Stimulated activated effector memory CD8-positive, alpha-beta T cell treated with anti-CD3 and anti-CD28 coated beads, Interleukin-12 subunit alpha, Interleukin-12 subunit beta, amount 100 ng/mL, for 72 hours (primary cell): ENCODE measurements around the gene ACOXL.
A peak's percentile ranks its signal among the peaks of the same experiment; 100 is the strongest.

ENCODE experiments used
- ATAC-seq: fragments of 150-1000 bp; cut with Tn5 transposase; 2 replicates; pipeline ENCODE4 v1.10.0; 2021
- DNase-seq, 2 donors: peaks; one replicate each; pipeline ENCODE4 v3.0.0; 2021 to 2022; ENCODE audit warnings: low spot score in 2 of 2
- H3K27ac Mint-ChIP-seq: one replicate; pipeline ENCODE4 v1.8.0; 2022; ENCODE audit warnings: mild to moderate bottlenecking, mixed read lengths
- H3K36me3 Mint-ChIP-seq: one replicate; pipeline ENCODE4 v1.8.0; 2022; ENCODE audit warnings: mild to moderate bottlenecking, mixed read lengths
- H3K4me1 Mint-ChIP-seq: one replicate; pipeline ENCODE4 v1.8.0; 2022; ENCODE audit warnings: mixed read lengths
- H3K4me3 Mint-ChIP-seq: one replicate; pipeline ENCODE4 v1.8.0; 2022; ENCODE audit warnings: mild to moderate bottlenecking, mixed read lengths
- H3K9me3 Mint-ChIP-seq: one replicate; pipeline ENCODE4 v1.8.0; 2022; ENCODE audit warnings: mixed read lengths

Gene ACOXL

GRCh38 chr2:110790907-110791306 is 58.5 kb downstream of the ACOXL start:
- no peak for DNase-seq
- Mint-ChIP-seq H3K27ac (peak overlapping the region; percentile 27), H3K9me3 (no peaks in the 10 kb centered on the region), H3K36me3 (no peaks in the 10 kb centered on the region), H3K4me3 (no peak overlapping the region), H3K4me1 (peaks cover 10% of the 10 kb centered on the region)
- ATAC-seq: no peak

- DNase-seq: no peak
- no peak overlapping the region for H3K4me3 Mint-ChIP-seq
- no peaks in the 10 kb centered on the region for H3K36me3 Mint-ChIP-seq
- no peak for ATAC-seq
- H3K4me1 Mint-ChIP-seq: peaks cover 10% of the 10 kb centered on the region
- no peak overlapping the region for H3K27ac Mint-ChIP-seq
- H3K9me3 Mint-ChIP-seq: no peaks in the 10 kb centered on the region
Measured at GRCh38 chr2:110791435-110791834, 59.1 kb downstream of the ACOXL start.

DNA sequence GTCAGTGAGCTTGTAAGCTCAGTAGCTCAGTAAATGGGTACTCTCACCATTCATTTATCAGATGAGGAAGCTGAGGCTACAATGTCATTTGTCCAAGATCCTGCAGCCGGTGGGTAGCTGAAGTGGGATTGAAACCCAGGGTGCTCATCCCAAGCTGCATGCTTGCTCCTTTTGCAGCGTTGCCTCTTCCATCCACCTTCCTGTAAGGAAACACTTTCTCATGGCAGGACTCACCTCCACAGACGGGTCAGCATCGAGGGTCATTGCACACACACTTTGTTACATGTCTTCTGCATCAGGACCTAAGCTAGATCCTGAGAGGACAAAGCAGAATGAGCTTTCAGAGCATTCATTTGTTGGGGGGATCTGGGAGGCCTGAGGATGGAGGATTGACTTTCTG is 60.7 kb downstream of the ACOXL start:
- H3K36me3 Mint-ChIP-seq: no peaks in the 10 kb centered on the region

GRCh38 chr2:110794390-110794789 is 62.0 kb downstream of the ACOXL start:
- no peak overlapping the region for H3K4me3 Mint-ChIP-seq
- no peaks in the 10 kb centered on the region for H3K9me3 Mint-ChIP-seq
- no peaks in the 10 kb centered on the region for H3K36me3 Mint-ChIP-seq
- ATAC-seq (no peak), DNase-seq (no peak)
- no peak overlapping the region for H3K27ac Mint-ChIP-seq
- peaks cover 10% of the 10 kb centered on the region for H3K4me1 Mint-ChIP-seq

More for the DNA sequence above, 60.7 kb downstream of the ACOXL start:
- Mint-ChIP-seq H3K4me1 (peaks cover 10% of the 10 kb centered on the region), H3K27ac (no peak overlapping the region), H3K9me3 (no peaks in the 10 kb centered on the region), H3K4me3 (no peak overlapping the region)
- DNase-seq (no peak), ATAC-seq (no peak)

- no peak for DNase-seq
- ATAC-seq: no peak
- Mint-ChIP-seq H3K4me3 (no peak overlapping the region), H3K9me3 (no peaks in the 10 kb centered on the region), H3K27ac (no peak overlapping the region), H3K36me3 (no peaks in the 10 kb centered on the region), H3K4me1 (peaks cover 10% of the 10 kb centered on the region)
Measured at GRCh38 chr2:110794951-110795350, 62.6 kb downstream of the ACOXL start.

DNA sequence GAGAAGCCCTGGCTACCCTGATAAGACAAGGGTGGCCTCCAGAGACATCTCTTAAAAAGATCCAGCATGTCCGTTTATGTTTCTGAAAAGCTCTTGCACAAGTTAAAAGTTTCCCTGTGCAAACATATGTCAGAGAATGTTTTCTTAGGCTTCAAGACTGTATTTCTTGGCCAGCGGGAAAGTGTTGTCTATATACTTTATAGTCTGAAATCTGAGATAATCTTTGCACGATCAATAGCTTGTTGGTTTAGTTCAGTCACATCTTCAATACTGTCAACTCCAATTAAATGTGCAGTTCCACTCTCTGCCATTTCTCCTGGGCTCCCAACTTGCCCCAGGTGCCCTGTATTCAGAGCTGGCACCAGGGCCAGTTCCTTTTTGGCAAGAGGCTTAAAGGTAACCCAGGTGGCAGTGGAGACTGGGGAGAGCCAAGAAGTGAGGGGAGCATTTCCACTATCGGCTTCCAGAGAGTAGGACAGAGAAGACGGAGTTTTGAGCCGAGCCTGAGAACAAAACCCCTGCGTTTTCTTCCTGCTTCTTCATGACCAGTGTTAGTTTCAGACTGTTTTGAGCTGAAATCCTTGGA is 64.4 kb downstream of the ACOXL start:
- Mint-ChIP-seq H3K36me3 (no peaks in the 10 kb centered on the region), H3K9me3 (no peaks in the 10 kb centered on the region), H3K27ac (no peak overlapping the region), H3K4me3 (no peak overlapping the region), H3K4me1 (no peaks in the 10 kb centered on the region)
- DNase-seq (no peak), ATAC-seq (no peak)

GRCh38 chr2:110799376-110799775 is 67.0 kb downstream of the ACOXL start:
- DNase-seq: peak in 1 of 2 donors; percentile 17
- H3K4me3 Mint-ChIP-seq: no peak overlapping the region
- H3K4me1 Mint-ChIP-seq: peaks cover 4% of the 10 kb centered on the region
- H3K9me3 Mint-ChIP-seq: peaks cover 2% of the 10 kb centered on the region
- H3K27ac Mint-ChIP-seq: no peak overlapping the region
- no peak for ATAC-seq
- H3K36me3 Mint-ChIP-seq: no peaks in the 10 kb centered on the region

DNA sequence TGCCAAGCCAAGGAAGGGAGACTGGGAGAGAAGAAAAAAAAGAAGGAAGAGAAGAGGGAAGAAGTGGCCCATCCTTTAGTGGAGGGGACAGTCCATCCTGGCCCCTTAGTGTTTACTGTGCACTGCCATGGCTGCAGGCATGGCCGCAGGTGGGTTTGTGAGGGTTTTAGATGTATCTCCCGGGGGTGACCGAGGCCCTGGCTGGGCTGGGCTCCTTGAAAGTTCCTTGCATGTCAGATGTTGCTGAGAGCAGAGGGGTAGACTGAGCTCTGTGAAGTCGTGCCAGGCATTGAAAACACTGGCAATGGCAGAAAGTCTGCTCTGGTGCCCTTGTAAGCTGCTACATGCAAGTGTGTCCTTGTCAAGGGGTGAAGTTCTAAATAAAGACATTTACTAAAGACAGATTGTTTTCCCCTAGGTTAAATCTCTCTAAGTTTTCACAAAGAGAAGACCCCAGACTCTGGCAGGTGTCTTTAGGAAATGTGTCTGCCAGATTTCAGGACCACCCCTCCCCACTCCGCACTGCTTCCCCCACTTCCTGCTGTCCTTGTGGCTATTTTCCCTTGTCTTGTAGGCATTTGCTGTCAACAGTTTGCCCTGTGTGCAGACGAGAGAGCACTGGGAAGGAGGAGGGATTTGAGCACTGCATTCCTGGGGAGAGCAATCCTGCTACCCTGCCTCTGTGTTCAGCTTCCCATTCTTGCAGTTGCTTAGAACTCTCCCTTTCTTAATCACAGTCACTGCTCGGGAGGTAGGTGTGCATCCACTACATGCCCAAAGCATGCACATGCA is 68.4 kb downstream of the ACOXL start:
- Mint-ChIP-seq H3K27ac (no peak overlapping the region), H3K4me1 (peaks cover 18% of the 10 kb centered on the region), H3K4me3 (no peak overlapping the region), H3K36me3 (no peaks in the 10 kb centered on the region), H3K9me3 (peaks cover 4% of the 10 kb centered on the region)
- ATAC-seq: no peak
- no peak for DNase-seq

DNA sequence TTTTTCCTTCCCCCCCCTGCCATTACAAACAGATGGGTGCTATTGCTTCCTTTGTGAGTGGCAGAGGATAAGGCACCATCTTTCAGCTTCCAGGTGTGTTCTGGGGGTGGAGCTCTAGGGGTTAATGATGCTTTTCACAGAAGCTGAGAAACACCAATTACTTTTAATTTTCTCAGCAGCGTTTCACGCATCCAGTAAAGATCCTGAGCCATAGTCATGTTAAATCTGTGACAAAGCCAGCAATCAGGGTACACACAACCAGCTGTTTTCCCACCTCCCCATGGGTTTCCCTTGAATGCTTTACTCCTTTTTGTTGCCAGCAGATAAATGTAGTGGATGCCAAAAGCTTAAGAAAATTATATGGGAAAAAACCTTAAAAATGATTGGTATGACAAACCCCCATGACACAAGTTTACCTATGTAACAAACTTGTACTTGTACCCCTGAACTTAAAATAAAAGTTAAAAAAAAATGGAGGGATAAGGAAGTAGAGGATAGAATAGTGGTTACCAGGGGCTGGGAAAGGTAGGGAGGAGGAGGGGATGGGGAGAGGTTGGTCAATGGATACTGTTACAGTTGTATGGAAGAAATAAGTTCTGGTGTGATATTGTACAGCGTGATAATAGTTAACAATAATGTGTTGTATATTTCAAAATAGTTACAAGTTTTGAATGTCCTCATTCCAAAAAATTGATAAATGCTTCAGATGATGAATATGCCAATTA is 70.0 kb downstream of the ACOXL start:
- peaks cover 27% of the 10 kb centered on the region for H3K4me1 Mint-ChIP-seq
- peaks cover 4% of the 10 kb centered on the region for H3K9me3 Mint-ChIP-seq
- no peaks in the 10 kb centered on the region for H3K36me3 Mint-ChIP-seq
- no peak for DNase-seq
- H3K27ac Mint-ChIP-seq: no peak overlapping the region
- ATAC-seq: no peak
- no peak overlapping the region for H3K4me3 Mint-ChIP-seq

DNA sequence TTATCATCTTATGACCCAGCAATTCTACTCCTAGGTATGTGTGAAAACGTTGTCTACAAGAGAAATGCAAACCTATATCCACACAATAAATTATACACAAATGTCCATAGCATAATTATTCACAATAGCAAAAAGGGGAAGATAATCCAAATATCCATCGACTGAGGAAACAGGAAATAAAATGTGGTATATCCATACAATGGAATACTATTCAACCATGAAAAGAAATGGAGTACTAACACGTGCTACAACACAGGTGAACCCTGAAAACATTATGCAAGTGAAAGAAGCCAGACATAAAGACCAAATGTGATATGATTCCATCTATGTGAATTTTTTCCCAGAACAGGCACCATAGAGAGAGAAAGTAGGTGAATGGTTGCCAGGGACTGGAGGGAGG is 72.1 kb downstream of the ACOXL start:
- no peak for ATAC-seq
- no peaks in the 10 kb centered on the region for H3K36me3 Mint-ChIP-seq
- H3K27ac Mint-ChIP-seq: peak overlapping the region; percentile 16
- peak overlapping the region; percentile 30 for H3K4me3 Mint-ChIP-seq
- H3K9me3 Mint-ChIP-seq: peaks cover 4% of the 10 kb centered on the region
- H3K4me1 Mint-ChIP-seq: peaks cover 33% of the 10 kb centered on the region
- DNase-seq: no peak

GRCh38 chr2:110804915-110805314 is 72.5 kb downstream of the ACOXL start:
- Mint-ChIP-seq H3K4me1 (peaks cover 33% of the 10 kb centered on the region), H3K9me3 (peaks cover 4% of the 10 kb centered on the region), H3K27ac (peak overlapping the region; percentile 51), H3K4me3 (peak overlapping the region; percentile 30), H3K36me3 (no peaks in the 10 kb centered on the region)
- DNase-seq: peak; percentile 39 to 74
- ATAC-seq: peak; percentile 99

DNA sequence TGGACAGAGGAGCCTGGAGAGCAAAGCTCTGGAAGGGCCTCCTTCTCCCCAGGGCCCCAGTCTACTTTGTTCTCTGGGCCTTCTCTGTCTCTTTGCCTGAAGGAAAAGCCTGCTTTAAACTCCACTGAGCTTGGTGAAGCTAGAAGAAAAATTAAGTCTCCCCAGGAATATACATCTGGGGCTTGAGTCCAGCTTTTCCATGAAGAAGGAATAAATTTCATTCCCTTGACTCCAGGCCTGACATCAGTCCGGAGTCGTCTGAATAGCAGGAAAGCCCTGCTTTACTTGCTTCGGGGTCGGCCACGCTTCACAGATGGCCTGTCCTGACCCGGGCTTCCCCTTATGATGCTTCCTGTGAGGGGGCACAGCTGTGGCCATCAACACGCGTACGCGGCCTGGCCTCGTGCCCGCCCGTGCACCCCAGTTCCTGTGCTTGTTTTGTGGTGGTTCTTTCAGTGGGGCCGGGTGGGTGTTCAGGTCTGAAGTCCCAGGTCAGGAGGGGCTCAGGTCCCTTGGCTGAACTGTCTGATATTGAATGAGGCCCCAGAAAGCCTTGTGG is 73.6 kb downstream of the ACOXL start:
- Mint-ChIP-seq H3K36me3 (no peaks in the 10 kb centered on the region), H3K9me3 (peaks cover 4% of the 10 kb centered on the region), H3K4me1 (peaks cover 40% of the 10 kb centered on the region), H3K4me3 (peak overlapping the region; percentile 30), H3K27ac (peak overlapping the region; percentile 51)
- DNase-seq: no peak
- no peak for ATAC-seq

- Mint-ChIP-seq H3K36me3 (no peaks in the 10 kb centered on the region), H3K4me3 (no peak overlapping the region), H3K27ac (no peak overlapping the region), H3K4me1 (peaks cover 55% of the 10 kb centered on the region), H3K9me3 (peaks cover 4% of the 10 kb centered on the region)
- ATAC-seq (no peak), DNase-seq (no peak)
Measured at GRCh38 chr2:110807522-110807921, 75.1 kb downstream of the ACOXL start.

GRCh38 chr2:110810404-110810803 is 78.0 kb downstream of the ACOXL start:
- ATAC-seq (no peak), DNase-seq (no peak)
- Mint-ChIP-seq H3K36me3 (no peaks in the 10 kb centered on the region), H3K9me3 (no peaks in the 10 kb centered on the region), H3K4me3 (no peak overlapping the region), H3K4me1 (peaks cover 53% of the 10 kb centered on the region), H3K27ac (no peak overlapping the region)

GRCh38 chr2:110812726-110813645 is 80.6 kb downstream of the ACOXL start:
- Mint-ChIP-seq H3K4me1 (peaks cover 48% of the 10 kb centered on the region), H3K27ac (no peak overlapping the region), H3K36me3 (no peaks in the 10 kb centered on the region), H3K9me3 (no peaks in the 10 kb centered on the region), H3K4me3 (no peak overlapping the region)
- no peak for ATAC-seq
- DNase-seq: no peak
